ENCODE results near the gene TM9SF4.
"Not testable (repeated sequence)": the region's sequence is repeated elsewhere in the genome, so short reads cannot be mapped to it uniquely, and the experiment has no call there.

Gene TM9SF4

DNA sequence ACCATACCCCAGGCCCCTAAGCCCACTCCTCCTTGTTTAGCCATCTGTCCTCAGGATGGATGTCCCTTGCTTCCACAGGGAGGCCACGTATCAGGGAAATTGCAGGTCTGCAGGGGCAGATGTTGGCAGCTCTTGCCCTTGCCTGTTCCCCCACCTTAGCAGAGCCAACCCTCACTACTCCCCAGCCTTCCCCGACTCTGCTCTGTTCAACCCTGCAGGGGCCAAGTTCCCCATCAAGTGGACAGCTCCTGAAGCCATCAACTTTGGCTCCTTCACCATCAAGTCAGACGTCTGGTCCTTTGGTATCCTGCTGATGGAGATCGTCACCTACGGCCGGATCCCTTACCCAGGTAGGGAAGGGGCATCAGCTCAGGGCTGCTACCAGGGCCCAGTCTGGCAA is 10.7 kb upstream of the TM9SF4 start:
- DNase-seq: no peak

DNA sequence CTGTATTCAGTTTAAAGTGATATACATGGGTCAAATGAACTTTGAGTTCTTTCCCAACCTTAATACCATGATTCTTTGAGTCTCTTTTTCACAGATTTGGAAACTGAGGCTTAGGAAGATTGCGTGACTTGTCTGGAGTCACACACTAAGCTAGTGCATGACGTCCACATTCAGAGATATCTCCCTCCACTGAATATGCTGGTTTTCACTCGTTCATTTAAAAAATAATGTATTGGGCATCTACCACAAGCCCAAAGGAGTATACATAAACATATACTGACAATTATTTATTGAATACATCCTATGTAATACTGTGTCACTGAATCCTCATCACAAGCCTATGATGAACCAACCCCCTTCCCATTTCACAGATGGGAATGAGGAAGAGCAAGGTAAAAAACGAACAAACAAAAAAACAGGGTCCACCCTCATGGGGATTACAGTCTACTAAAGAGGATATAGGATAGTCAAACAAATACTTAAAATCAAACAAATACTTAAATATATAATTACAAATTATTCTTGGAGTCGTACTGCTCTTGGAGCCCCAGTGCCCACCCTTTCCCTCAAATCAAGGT is 611 bp upstream of the TM9SF4 start:
- DNase-seq: no peak

DNA sequence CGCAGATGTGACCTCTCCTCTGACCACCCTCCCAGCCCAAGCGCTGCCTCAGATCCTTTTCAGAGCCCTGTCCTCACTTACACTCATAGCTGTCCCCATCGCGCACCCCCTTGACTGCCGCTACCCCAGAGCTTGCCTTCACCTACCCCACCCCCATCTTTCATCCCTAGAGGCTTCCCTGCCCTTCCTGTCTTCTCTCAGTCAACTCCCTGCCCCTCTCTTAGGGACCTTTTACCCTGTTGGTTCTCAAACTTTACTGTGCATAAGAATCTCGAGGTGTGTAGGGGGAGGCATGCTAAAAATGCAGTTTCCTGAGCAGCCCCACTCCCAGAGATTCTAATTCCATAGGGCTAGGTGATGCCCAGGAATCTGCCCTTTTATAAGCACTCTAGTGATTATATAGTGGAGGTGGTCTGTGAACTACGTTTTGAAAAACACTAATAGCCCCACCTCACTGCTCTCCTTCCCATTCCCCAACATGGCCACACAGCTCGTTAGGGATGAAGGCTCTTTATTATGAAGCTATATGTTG is 725 bp downstream of the TM9SF4 start:
- DNase-seq: no peak

DNA sequence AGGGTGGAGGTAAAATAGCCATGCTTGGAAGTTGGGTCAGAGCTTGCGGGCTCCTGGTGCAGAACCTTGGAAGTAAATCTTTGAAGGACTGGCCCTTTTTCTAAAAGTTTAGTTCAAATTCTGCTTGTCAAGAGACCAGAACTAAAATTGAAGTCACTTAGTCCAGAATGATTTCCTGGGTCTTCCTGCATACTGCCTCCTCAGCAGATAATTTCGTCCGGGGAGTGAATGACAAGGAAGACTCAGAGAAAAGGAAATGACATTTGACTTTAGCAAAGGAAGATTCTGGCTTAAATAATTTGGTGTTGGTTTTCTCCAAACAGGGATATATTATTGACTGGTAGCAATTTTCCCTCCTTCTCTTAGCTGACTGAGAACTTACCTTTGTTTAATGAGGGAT is 1.2 kb downstream of the TM9SF4 start:
- DNase-seq: no peak

DNA sequence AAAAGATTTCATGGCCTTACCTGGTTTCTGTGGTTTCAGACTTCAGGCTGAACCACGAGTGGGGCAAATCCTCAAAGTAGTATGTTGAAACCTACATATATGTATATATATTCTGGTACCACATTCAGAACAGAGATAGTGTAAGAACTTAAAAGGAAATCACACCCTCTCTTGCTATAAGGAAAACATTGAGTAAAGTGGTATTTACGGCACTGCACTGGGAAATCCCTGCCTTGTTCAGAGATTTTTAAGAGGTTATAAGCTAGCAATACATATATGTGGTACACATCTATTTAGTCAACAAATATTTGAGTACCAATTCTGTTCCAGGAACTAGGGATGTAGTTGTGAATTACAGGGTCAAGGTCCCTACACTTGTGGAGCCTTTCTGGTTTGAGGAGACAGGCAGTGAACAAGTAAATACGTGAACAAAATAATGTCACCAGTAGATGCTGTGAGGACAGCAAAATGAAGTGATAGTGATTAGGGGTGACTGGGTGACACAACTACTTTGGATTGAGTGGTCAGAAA is 1.7 kb downstream of the TM9SF4 start:
- DNase-seq: no peak

DNA sequence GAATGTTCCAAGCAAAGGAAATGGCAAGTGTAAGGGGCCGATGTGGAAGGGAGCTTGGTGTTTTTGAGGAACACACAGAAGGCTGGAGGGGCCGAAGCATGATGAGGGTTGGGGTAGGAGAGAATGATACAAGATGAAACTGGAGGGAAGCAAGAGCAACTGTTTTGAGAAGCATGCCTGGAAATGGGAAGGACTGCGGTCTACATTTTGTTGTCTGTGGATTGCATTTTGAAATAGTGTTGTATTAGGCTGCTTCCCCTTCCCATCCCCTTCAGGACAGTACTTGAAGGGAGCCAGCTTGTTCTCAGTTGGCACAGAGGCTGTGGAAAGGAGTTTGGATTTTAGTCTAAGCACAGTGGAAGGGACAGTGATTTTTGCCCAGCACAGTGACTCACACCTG is 2.2 kb downstream of the TM9SF4 start:
- no peak for DNase-seq

DNA sequence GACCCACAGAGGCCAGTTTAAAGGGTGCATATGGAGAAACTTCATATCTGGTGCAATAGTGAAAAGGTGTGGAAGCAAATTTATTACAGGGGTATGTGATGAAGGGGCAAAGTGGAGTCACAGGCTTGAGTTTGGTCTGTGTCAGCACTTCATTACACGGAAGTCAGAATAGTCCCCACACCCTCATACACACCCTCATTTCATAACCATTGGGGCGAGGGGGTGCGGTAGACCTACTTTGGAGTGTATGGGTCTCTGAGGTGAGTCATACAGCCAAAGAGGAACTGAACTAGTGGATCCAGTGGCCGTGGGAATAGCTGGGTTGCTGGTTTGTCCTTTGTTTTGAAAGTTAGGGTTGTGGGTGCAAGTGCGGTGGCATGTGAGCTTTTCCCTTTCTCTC is 3.3 kb downstream of the TM9SF4 start:
- DNase-seq: no peak

DNA sequence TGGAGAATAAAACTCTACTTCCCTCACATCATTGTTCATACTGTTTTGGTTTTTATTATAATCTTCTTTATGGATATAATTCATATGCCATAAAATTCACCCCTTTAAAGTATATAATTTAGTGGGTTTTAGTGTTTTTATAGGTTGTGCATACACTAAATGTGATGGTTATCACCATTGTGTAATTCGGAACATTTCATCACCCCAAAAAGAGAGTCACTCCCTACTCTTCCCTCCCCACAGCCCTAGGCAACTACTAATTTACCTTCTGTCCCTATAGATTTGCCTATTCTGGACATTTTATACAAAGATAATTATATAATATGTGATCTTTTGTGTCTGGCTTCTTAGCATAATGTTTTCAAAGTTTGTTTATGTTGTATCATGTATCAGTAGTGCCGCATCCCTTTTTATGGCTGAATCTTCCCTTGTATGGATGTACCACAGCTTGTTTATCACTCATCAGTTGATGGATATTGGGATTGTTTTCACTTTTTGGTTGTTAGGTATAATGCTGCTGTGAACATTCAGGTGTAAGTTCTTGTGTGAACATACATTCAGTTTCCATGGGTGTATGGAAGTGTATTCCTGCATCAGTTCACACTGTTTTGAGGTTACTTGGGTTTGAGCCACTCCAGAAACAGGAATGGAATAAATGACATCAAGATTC is 4.2 kb downstream of the TM9SF4 start:
- DNase-seq: no peak

DNA sequence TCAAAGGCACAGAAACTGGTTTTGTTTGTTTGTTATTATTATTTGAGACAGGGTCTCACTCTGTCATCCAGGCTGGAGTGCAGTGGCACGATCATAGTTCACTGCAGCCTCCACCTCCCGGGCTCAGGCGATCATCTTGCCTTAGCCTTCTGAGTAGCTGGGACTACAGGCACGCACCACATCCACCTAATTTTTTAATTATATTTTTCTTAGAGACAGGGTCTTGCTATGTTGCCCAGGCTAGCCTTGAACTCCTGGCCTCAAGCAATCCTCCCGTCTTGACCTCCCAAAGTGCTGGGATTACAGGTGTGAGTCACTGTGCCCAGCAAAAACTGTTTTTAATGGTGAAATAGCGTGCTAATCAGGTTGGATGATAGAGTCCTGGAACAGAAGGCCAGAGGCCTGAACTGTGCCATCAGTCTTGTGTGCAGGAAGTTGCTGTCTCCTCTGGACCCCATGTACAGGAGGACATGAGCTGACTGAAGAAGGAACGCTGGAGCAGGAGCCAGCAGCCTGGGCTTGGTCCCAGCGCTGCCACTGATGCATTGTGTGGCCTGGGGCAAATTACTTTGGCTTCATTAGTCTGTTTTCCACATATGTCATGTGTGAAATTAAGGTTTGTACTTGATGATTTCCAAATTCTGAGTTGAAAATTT is 4.9 kb downstream of the TM9SF4 start:
- DNase-seq: no peak

DNA sequence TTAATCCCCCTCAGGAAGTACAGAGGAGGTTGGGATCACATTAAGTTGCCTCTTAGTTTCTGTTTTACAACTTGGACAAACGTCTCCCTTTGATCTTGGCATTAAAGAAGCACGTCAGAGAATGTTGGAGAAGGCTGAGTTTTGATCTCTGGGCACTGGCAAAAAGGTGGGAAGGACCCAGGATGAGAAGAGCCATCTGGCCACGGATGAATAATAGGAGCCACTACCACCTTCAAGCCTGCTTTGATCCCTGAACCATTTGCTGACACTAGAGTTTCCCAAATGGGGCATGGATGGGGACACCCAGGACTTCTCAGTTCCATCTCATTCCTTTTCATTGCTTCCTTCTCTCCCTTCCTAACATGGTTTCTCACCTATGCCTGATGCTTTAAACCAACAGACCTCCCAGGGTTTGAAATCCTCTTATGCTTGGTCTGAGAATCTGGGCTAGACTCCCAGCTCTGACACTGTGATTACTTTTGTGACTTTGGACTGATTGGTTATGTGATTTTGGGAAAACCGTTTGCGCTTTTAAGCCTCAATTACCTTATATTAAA is 5.8 kb downstream of the TM9SF4 start:
- no peak for DNase-seq

DNA sequence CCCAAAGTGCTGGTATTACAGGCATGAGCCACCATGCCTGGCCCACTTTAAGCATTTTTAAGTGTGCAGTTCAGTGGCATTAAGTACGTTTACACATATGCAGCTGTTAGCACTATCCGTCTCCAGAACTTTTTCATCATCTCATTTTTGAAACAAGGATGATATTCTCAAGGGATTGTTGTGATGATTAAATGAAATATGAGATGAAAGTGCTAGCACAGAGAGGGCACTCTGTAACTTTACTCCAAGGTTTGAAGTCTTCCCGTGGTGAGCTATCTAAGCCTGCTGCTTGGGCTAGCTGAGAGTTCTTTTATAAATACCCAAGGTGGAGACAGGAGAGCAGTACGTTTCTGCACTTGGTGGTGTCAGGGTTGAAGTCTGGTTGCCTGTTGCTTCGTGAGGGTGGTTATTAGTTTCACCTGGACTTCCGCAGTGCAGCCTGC is 6.6 kb downstream of the TM9SF4 start:
- DNase-seq: no peak

DNA sequence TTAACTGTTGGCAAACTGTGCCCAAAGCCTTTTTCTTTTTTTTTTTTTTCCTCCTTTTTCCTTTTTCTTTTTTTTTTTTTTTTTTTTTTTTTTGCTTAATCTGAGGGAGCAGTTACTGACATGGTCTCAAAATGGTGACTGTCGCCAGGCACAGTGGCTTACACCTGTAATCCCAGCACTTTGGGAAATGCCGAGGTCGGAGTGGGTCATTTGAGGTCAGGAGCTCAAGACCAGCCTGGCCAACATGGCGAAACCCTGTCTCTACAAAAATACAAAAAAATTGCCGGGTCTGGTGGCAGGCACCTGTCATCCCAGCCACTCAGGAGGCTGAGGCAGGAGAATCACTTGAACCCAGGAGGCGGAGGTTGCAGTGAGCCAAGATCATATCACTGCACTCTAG is 7.3 kb downstream of the TM9SF4 start:
- DNase-seq: not testable (repeated sequence)

DNA sequence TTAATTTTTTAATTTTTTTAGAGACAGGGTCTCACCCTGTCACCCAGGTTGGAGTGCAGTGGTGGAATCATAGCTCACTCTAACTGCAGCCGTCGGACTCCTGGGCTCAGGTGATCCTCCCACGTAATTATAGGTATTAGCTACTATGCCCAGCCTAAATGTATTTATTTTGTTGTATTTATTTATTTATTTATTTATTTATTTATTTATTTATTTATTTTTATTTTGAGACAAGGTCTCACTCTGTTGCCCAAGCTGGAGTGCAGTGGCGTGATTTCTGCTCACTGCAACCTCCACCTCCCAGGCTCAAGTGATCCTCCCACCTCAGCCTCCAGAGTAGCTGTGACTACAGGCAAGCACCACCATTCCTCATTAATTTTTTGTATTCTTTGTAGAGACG is 8.9 kb downstream of the TM9SF4 start:
- not testable (repeated sequence) for DNase-seq

DNA sequence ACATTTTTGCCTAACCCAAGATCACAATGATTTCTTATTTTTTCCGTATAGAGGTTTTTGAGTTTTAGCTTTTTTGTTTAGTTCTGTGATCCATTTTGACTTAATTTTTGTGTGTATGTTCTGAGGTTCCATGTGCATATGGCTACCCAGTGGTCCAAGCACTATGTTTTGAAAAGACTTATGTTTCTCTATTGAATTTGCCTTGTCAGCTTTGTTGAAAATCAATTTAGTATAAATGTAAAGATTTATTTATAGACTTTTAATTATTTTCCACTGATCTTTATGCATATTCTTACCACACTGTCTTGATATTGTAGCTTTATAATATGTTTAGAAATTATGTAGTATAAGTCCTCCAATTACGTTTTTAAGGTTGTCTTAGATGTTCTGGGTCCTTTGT is 10.2 kb downstream of the TM9SF4 start:
- DNase-seq: no peak

DNA sequence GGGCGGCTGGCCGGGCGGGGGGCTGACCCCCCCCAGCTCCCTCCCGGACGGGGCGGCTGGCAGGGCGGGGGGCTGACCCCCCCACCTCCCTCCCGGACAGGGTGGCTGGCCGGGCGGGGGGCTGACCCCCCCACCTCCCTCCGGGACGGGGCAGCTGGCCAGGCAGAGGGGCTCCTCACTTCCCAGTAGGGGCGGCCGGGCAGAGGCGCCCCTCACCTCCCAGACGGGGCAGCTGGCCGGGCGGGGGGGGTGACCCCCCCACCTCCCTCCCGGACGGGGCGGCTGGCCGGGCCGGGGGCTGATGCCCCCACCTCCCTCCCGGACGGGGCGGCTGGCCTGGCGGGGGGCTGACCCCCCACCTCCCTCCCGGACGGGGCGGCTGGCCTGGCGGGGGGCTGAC is 12.4 kb downstream of the TM9SF4 start:
- not testable (repeated sequence) for DNase-seq

DNA sequence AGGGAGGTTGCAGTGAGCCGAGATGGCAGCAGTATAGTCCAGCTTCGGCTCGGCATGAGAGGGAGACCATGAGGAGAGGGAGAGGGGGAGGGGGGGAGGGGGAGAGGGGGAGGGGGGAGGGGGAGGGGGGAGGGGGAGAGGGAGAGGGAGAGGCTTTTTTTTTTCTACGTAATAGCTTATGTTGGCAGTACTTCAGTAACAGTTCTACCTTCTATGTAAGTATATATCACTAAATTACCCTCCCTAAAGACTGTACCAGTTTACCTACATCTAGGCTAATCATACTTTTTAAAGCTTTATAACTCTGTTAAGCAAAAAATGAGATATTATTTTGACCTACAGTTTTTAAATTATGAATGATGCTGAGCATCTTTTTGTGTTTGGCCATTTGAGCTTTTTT is 13.6 kb downstream of the TM9SF4 start:
- DNase-seq: no peak

DNA sequence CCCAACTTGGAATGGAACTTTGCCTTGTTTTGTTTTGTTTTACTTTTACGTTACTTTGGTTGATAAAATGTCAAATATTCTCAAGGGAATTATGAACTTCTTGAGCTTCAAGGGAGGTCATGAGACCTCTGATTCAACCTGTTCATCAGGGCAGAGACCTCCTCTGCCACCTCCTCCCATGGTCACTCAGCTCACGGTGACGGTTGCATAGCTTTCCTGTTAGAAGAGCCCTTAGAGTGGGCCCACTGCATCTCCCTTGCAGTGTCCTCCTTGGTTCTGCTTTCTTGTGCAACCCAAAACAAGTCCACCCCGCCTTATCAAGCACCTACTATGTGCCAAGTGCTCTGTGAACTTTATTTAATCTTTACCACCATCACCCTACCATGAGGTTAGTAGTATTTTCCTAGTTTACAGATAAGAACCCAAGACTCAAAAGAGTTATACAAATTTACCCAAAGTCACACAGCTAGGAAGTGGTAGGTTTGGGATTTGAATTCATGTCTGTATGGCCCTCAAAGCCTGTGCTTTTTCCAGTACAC is 15.5 kb downstream of the TM9SF4 start:
- DNase-seq: no peak

DNA sequence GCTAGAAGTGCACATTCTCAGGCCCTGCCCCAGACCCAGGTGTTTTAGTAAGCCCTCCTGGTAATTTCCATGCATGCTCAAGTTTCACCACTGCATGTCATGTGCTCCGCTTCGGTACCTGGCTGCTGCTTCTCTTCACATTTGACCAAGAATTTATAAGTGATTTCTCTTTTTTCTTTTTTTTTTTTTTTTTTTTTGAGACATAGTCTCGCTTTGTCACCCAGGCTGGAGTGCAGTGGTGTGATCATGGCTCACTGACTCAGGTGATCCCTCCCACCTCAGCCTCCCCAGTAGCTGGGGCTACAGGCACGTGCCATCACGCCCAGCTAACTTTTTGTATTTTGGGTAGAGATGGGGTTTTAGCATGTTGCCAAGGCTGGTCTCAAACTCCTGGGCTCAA is 16.0 kb downstream of the TM9SF4 start:
- no peak for DNase-seq

DNA sequence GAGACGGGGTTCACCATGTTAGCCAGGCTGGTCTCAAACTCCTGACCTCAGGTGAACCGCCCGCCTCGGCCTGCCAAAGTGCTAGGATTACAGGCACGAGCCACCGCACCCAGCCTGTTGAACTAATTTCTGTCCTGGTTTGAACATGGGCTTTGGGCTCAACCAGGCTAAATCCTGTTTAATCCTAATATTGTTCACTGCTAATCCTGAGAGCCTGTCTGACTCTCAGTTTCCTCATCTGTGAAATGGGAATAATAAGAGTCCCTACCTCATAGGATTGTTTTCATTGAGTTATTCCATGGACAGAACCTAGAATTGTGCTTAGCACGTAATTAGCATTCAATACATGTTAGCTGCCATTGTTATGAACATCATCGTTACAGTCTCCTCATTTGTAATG is 17.4 kb downstream of the TM9SF4 start:
- DNase-seq: no peak

DNA sequence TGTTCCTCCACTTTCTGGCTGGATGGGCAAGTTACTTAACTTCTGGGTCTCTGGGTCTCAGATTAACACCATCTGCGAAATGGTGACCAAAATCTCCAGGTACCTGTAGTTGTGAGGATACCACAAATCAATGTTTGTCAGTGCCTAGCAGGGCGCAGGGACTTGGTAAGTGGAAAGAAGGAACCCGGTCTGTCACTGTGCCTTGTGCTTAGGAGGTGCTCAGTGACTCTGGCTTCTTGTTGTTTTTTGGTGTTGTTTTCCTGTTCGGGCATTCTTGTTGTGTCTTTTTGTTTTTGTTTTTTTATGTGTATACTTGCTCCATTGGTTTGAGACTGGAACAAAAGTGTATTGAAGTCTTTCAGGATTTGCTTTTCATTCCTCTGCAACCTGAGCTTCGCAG is 17.8 kb downstream of the TM9SF4 start:
- no peak for DNase-seq

DNA sequence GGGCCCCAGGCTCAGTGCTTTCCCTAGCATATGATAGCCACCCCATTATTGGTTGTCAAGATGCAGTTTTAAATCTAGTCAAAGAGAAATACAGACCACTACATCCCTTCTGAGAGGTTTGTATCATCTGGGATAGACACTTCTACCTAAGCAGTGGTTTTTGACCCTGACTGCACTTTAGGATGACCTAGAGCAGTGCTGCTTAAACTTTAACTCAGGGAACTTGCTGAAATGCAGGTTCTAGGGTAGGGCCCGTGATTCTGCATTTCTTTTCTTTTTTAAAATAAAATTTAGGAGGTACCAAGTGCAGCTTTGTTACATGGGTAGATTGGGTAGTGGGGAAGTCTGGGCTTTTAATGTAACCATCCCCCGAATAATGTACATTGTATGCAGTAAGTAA is 18.7 kb downstream of the TM9SF4 start:
- DNase-seq: no peak

DNA sequence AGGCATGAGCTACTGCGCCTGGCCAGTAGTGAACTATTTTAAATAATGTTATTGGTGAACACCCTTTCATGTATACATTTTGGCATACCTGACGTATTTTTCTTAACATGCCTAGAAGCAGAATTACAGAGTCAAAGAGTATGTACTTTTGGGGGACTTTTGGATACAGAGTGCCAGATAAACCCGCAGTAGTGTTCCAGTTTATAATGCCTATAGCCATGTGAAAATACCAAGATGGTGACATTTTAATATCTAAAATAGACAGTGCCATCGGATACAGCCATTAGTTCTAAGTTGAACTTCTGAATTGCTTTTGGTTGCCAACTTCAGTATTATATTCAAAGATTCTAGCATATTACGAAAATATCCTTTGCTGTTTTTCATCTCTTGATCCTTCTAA is 20.3 kb downstream of the TM9SF4 start:
- DNase-seq: no peak

DNA sequence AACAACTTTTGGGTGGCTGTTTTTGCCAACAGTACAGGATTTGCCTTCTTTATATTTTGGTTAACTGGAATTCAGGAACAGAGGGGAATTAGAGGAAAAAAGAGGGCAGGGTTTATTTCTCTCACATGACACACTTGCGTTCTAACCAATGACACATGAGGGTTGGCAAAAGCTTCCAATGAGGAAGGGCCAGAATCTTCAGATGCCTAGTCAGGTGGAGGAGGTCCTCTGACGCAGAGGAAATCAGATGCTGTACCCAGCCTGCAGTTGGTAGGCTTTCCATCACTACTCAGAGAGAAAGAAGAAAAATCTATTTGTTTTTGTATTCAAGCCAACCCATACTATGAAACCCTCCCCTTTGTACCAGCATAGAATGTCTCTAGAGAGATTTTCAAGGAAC is 20.8 kb downstream of the TM9SF4 start:
- DNase-seq: no peak

DNA sequence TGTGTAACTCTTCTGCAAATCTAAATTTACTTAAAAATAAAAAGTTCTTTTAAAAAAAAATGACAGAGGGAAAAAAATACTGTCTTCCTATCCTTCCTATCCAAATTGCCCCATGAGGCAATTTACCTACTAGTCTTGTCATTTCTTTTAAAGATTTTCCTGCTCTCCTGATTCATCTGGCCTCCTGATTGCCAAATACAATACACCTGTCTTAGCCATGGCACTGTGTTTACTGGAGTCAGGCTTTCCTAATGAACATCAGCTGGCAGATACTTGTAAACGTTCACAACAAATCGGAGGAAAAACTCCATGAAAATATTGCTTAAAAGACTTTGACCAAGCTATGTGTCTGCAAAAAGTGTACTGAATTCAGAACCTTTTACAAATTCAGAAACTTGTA is 21.5 kb downstream of the TM9SF4 start:
- no peak for DNase-seq

Measured in DMS79 treated with DMSO at 0.1 percent for 48 hours (cell line).